Trophoblast cell (in vitro differentiated cells and primary cell): ENCODE measurements around the gene THUMPD1.
"Not testable (repeated sequence)": the region's sequence is repeated elsewhere in the genome, so short reads cannot be mapped to it uniquely, and the experiment has no call there.

Experiments
- DNase-seq, 2 donors: peaks; one replicate each; pipeline ENCODE4 v3.0.0-alpha.2; 2016
- H2AFZ ChIP-seq: 2 replicates; pipeline ENCODE4 v1.6.1; 2013; ENCODE audit warnings: low read length, moderate library complexity, mild to moderate bottlenecking; ENCODE audit not compliant: insufficient read depth, poor library complexity
- H2AK5ac ChIP-seq: 2 replicates; pipeline ENCODE4 v1.6.1; 2013; ENCODE audit warnings: mild to moderate bottlenecking, low read length
- H2BK120ac ChIP-seq: 2 replicates; pipeline ENCODE4 v1.6.1; 2013; ENCODE audit warnings: low read length, mild to moderate bottlenecking, moderate library complexity; ENCODE audit not compliant: insufficient read depth, poor library complexity
- H2BK12ac ChIP-seq: 2 replicates; pipeline ENCODE4 v1.6.1; 2013; ENCODE audit warnings: mild to moderate bottlenecking, low read length, moderate library complexity
- H2BK5ac ChIP-seq: 2 replicates; pipeline ENCODE4 v1.6.1; 2013; ENCODE audit warnings: low read length, low read depth, moderate library complexity, mild to moderate bottlenecking; ENCODE audit not compliant: poor library complexity
- H3K14ac ChIP-seq: 2 replicates; pipeline ENCODE4 v1.6.1; 2013; ENCODE audit warnings: mild to moderate bottlenecking, low read length
- H3K18ac ChIP-seq: 2 replicates; pipeline ENCODE4 v1.6.1; 2013; ENCODE audit warnings: mild to moderate bottlenecking, low read length
- H3K23ac ChIP-seq: 2 replicates; pipeline ENCODE4 v1.6.1; 2013; ENCODE audit warnings: low read length
- H3K27ac ChIP-seq: 2 replicates; pipeline ENCODE4 v1.5.1; 2013; ENCODE audit warnings: low read depth, mild to moderate bottlenecking, inconsistent platforms, low read length, moderate library complexity
- H3K27me3 ChIP-seq: 2 replicates; pipeline ENCODE4 v1.6.1; 2013; ENCODE audit warnings: inconsistent platforms, mild to moderate bottlenecking, low read length, moderate library complexity; ENCODE audit not compliant: insufficient read depth
- H3K36me3 ChIP-seq, 2 experiments: 1 replicate in 1 of 2; 2 replicates in 1 of 2; pipeline ENCODE4 v1.6.1; 2013; ENCODE audit warnings: low read length in 2 of 2, mild to moderate bottlenecking in 2 of 2, moderate library complexity in 1 of 2; ENCODE audit not compliant: insufficient read depth in 2 of 2, control insufficient read depth in 1 of 2
- H3K4ac ChIP-seq: 2 replicates; pipeline ENCODE4 v1.6.1; 2013; ENCODE audit warnings: low read depth, mild to moderate bottlenecking, low read length, moderate library complexity
- H3K4me1 ChIP-seq, 2 experiments: 1 replicate in 1 of 2; 2 replicates in 1 of 2; pipeline ENCODE4 v1.6.1; 2013; ENCODE audit warnings: low read length in 2 of 2, mild to moderate bottlenecking in 2 of 2, moderate library complexity in 1 of 2; ENCODE audit not compliant: insufficient read depth in 2 of 2, control insufficient read depth in 1 of 2
- H3K4me2 ChIP-seq: 2 replicates; pipeline ENCODE4 v1.6.1; 2013; ENCODE audit warnings: inconsistent platforms, mild to moderate bottlenecking, low read length, moderate library complexity
- H3K4me3 ChIP-seq: 2 replicates; pipeline ENCODE4 v1.5.1; 2013; ENCODE audit warnings: mild to moderate bottlenecking, low read depth, low read length, inconsistent platforms
- H3K79me1 ChIP-seq: one replicate; pipeline ENCODE4 v1.6.1; 2013; ENCODE audit warnings: low read length
- H3K79me2 ChIP-seq: 2 replicates; pipeline ENCODE4 v1.6.1; 2013; ENCODE audit warnings: low read length, mild to moderate bottlenecking; ENCODE audit not compliant: control insufficient read depth, insufficient read depth, poor library complexity
- H3K9ac ChIP-seq: 2 replicates; pipeline ENCODE4 v1.6.1; 2013; ENCODE audit warnings: mild to moderate bottlenecking, low read length
- H3K9me3 ChIP-seq: 2 replicates; pipeline ENCODE4 v1.6.1; 2013; ENCODE audit warnings: low read depth, mild to moderate bottlenecking, control low read depth, inconsistent platforms, low read length; ENCODE audit not compliant: insufficient read depth
- H4K12ac ChIP-seq: 2 replicates; pipeline ENCODE4 v1.6.1; 2013; ENCODE audit warnings: low read depth, mild to moderate bottlenecking, low read length, moderate library complexity
- H4K8ac ChIP-seq: 2 replicates; pipeline ENCODE4 v1.6.1; 2013; ENCODE audit warnings: low read depth, mild to moderate bottlenecking, low read length, moderate library complexity
- H4K91ac ChIP-seq: one replicate; pipeline ENCODE4 v1.6.1; 2013; ENCODE audit warnings: low read depth, mild to moderate bottlenecking, low read length, moderate library complexity
- WGBS: extraction: QIAGEN DNeasy Blood & Tissue Kit; methylation state at CpG from one replicate; pipeline ENCODE4 v1.1.7; 2013; ENCODE audit warnings: missing lambda C conversion rate; ENCODE audit not compliant: insufficient read length, insufficient coverage; ENCODE audit errors: extremely low coverage; 5-methylcytosine and 5-hydroxymethylcytosine counted together

Gene THUMPD1

GRCh38 chr16:20760346-20760745 is 18.7 kb upstream of the THUMPD1 start:
- Histone ChIP-seq H4K91ac (no peak overlapping the region), H3K4me2 (no peak overlapping the region), H2BK120ac (no peak overlapping the region), H3K4ac (no peak overlapping the region), H3K27me3 (no peaks in the 10 kb centered on the region), H3K18ac (no peak overlapping the region), H3K9ac (no peak overlapping the region), H3K4me3 (no peak overlapping the region), H3K4me1 (peaks cover 0 to 3% of the 10 kb centered on the region in 2 experiments), H4K12ac (no peak overlapping the region), H2AFZ (no peak overlapping the region), H2BK5ac (no peak overlapping the region), H2BK12ac (no peak overlapping the region), H3K79me1 (no peaks in the 10 kb centered on the region), H3K14ac (no peak overlapping the region), H4K8ac (no peak overlapping the region), H3K36me3 (no peaks in the 10 kb centered on the region), H2AK5ac (no peak overlapping the region), H3K23ac (no peak overlapping the region), H3K79me2 (no peaks in the 10 kb centered on the region), H3K9me3 (no peaks in the 10 kb centered on the region), H3K27ac (no peak overlapping the region)
- DNase-seq, result no peak
- no CpG with 5 or more reads among the region's 2 CpGs for WGBS

DNA sequence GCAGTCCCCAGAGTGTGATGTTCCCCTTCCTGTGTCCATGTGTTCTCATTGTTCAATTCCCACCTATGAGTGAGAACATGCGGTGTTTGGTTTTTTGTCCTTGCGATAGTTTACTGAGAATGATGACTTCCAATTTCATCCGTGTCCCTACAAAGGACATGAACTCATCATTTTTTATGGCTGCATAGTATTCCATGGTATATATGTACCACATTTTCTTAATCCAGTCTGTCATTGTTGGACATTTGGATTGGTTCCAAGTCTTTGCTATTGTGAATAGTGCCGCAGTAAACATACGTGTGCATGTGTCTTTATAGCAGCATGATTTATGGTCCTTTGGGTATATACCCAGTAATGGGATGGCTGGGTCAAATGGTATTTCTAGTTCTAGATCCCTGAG is 14.2 kb upstream of the THUMPD1 start:
- H2BK5ac ChIP-seq, H3K14ac ChIP-seq, H3K9ac ChIP-seq, H2AK5ac ChIP-seq, H3K79me1 ChIP-seq, H3K36me3 ChIP-seq, H2BK12ac ChIP-seq, H4K91ac ChIP-seq, H3K79me2 ChIP-seq, H3K4me3 ChIP-seq, H3K18ac ChIP-seq, H2AFZ ChIP-seq, H3K4me1 ChIP-seq, H3K9me3 ChIP-seq, DNase-seq, H4K12ac ChIP-seq, H3K27me3 ChIP-seq, H3K23ac ChIP-seq, H3K4ac ChIP-seq, H3K27ac ChIP-seq, H2BK120ac ChIP-seq, H4K8ac ChIP-seq, H3K4me2 ChIP-seq: not testable (repeated sequence)
- no CpG with 5 or more reads among the region's 5 CpGs for WGBS

GRCh38 chr16:20755238-20755637 is 13.6 kb upstream of the THUMPD1 start:
- H2AK5ac ChIP-seq, result no peak overlapping the region
- H3K27me3 ChIP-seq, result no peaks in the 10 kb centered on the region
- no peak overlapping the region for H4K12ac ChIP-seq
- no CpG with 5 or more reads among the region's 1 CpG for WGBS
- no peak overlapping the region for H3K4me3 ChIP-seq
- no peak overlapping the region for H4K91ac ChIP-seq
- no peak overlapping the region for H3K27ac ChIP-seq
- no peak overlapping the region for H2BK5ac ChIP-seq
- H2BK120ac ChIP-seq, result no peak overlapping the region
- H3K79me1 ChIP-seq, result no peaks in the 10 kb centered on the region
- H2AFZ ChIP-seq, result no peak overlapping the region
- H2BK12ac ChIP-seq, result no peak overlapping the region
- no peak overlapping the region for H4K8ac ChIP-seq
- H3K14ac ChIP-seq, result no peak overlapping the region
- no peak for DNase-seq
- H3K4me1 ChIP-seq, result no peaks in the 10 kb centered on the region
- H3K4me2 ChIP-seq, result no peak overlapping the region
- H3K23ac ChIP-seq, result no peak overlapping the region
- H3K18ac ChIP-seq, result no peak overlapping the region
- H3K9me3 ChIP-seq, result no peaks in the 10 kb centered on the region
- no peaks in the 10 kb centered on the region for H3K79me2 ChIP-seq
- H3K4ac ChIP-seq, result no peak overlapping the region
- no peaks in the 10 kb centered on the region for H3K36me3 ChIP-seq
- no peak overlapping the region for H3K9ac ChIP-seq

- Histone ChIP-seq H2AK5ac (no peak overlapping the region), H3K9ac (no peak overlapping the region), H3K4me2 (no peak overlapping the region), H3K14ac (no peak overlapping the region), H4K91ac (no peak overlapping the region), H3K27me3 (no peaks in the 10 kb centered on the region), H2BK120ac (no peak overlapping the region), H3K4me1 (no peaks in the 10 kb centered on the region), H2AFZ (no peak overlapping the region), H3K23ac (no peak overlapping the region), H3K9me3 (no peaks in the 10 kb centered on the region), H3K79me2 (no peaks in the 10 kb centered on the region), H3K27ac (no peak overlapping the region), H2BK5ac (no peak overlapping the region), H4K8ac (no peak overlapping the region), H3K79me1 (no peaks in the 10 kb centered on the region), H4K12ac (no peak overlapping the region), H3K4ac (no peak overlapping the region), H3K36me3 (no peaks in the 10 kb centered on the region), H2BK12ac (no peak overlapping the region), H3K18ac (no peak overlapping the region), H3K4me3 (no peak overlapping the region)
- no peak for DNase-seq
- WGBS, result no CpG with 5 or more reads among the region's 1 CpG
These were observed 12.1 kb upstream of the THUMPD1 start for GRCh38 chr16:20753727-20754126.
